Glomerular visceral epithelial cell (primary cell): Measurements from ENCODE around the gene RALGPS1.

Source experiments
- DNase-seq: peaks from one replicate; pipeline ENCODE4 v3.0.0-alpha.2; 2016; ENCODE audit errors: extremely low spot score

The RALGPS1 gene

GRCh38 chr9:127053057-127053821 is 138.7 kb downstream of the RALGPS1 start:
- DNase-seq: no peak

GRCh38 chr9:127053960-127054359 is 139.4 kb downstream of the RALGPS1 start:
- DNase-seq: no peak

DNA sequence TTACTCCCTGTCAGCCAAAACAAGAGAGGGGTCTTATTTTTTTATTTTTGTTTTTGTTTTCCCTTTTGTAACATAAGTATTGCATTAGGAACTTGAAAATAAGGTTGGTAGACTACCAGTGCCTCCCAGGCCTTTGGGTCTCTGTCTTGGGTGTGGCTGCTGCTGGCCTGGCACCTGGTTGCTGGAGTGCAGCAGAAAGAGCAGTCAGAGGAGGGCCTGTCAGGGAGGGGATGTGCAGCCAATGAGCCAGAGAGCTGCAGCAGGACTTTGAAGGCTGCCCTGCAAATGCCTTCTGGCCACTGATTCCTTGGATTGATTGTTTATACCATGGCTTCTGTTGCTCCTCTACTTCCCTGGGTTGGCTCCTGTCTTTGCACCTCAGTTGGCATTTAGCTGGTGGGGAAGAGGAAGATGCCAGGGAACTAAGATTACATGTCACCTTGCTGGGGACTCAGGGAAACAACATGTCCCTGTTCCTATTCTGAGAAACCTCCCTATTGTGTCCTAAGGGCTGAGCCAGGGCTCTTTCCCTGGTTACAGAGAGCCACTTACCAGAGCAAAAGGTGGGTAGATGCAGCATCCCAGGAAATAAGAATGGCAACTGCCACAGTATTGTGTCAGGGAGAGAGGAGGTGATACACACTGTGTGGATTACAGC is 141.3 kb downstream of the RALGPS1 start:
- no peak for DNase-seq

DNA sequence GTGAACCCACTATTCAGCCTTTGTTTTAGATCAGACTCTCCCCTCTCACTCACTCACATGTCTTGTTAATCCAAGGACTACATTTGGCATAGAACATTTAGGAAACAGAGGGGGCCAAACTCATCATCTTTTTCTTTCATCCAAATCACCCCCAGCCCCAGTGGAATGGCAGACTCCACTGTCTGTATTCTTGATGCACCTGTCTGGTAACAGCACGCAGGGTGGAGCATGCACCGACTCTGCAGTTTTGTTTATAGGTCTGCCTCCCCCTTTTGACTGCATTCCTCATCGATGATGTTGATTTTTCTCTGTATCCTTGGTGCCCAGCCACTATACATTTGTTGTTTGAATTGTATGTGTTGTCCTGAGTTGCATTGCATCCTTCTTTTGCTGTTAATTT is 141.9 kb downstream of the RALGPS1 start:
- no peak for DNase-seq

DNA sequence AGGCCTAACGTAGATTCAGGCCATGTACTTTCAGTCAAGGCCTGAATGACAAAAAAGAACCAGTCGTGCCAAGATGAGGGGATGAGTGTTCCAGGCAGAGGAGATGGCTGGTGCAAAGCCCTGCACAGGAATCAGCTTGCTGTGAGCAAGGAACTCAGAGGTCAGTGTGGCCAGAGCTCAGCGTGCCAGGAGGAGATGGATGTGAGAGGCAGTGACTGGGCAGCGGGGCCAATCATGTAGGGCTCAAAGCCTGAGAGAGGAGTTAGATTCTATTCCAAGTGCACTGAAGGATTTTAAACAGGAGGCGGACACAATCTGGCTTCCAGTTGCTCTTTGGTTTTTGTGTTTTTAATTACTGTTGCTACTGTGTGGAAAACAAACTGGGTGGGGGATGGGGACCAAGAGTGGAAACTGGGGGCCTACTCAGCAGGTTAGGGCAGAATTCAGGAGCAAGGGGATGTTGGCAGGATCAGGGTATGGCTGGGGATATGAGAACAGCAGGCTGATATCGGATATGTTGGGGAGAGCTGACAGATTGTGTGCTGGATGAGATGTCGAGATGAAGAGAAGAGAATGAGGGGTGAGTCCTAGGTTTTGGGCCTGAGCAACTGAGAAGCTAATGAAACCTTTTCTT is 143.5 kb downstream of the RALGPS1 start:
- DNase-seq: no peak

- no peak for DNase-seq
These were observed 144.1 kb downstream of the RALGPS1 start for GRCh38 chr9:127058645-127059021.

- DNase-seq: no peak
These were observed 144.4 kb downstream of the RALGPS1 start for GRCh38 chr9:127059030-127059429.

DNA sequence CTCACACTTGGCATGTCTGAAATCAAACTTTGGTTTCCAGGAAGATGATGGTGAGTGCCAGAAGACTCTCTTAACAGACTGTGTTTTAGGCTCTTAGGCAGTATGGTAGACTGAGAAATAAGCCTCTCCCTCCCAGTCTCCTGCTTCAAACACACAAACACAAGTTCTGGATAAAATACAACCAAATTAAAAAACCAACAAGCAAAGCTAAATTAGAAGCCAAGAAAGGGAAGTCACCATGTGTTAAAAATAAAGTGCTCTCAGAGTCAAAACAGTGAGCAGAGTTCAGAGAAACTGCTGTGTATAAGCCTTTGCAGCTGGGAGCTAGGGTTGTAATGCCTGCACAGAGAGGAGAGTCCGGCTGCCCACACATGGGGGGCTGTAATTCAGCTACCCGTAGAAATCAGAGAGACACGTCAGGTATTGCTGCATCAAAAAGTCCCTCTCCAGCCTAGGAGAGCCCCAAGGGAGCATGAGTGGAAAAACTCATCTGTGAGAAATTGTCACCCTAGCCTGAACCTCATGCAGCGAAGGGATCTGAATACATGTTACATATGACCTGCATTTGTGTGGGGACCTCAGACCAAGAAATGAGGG is 145.3 kb downstream of the RALGPS1 start:
- no peak for DNase-seq

GRCh38 chr9:127061411-127061810 is 146.8 kb downstream of the RALGPS1 start:
- no peak for DNase-seq

DNA sequence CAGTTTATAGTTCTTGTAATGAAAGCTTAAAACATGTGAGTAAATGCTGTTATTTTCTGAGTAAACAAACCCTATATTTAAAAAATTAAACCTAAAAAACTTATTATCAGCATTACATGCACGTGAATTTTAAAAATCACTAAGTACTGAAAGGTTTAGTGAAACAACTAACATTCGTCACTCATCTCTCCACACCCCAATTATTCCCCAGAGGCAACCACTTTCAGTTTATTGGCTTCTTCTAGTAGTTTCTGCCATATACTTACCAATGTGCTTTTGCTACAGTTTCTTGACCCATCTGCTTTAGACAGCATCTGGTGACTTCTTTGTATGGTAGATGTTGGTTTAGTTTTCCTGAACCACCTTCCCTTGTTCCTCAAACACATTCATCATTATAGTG is 149.8 kb downstream of the RALGPS1 start:
- DNase-seq: no peak

- DNase-seq: no peak
These were observed 151.0 kb downstream of the RALGPS1 start for GRCh38 chr9:127065592-127065991.

DNA sequence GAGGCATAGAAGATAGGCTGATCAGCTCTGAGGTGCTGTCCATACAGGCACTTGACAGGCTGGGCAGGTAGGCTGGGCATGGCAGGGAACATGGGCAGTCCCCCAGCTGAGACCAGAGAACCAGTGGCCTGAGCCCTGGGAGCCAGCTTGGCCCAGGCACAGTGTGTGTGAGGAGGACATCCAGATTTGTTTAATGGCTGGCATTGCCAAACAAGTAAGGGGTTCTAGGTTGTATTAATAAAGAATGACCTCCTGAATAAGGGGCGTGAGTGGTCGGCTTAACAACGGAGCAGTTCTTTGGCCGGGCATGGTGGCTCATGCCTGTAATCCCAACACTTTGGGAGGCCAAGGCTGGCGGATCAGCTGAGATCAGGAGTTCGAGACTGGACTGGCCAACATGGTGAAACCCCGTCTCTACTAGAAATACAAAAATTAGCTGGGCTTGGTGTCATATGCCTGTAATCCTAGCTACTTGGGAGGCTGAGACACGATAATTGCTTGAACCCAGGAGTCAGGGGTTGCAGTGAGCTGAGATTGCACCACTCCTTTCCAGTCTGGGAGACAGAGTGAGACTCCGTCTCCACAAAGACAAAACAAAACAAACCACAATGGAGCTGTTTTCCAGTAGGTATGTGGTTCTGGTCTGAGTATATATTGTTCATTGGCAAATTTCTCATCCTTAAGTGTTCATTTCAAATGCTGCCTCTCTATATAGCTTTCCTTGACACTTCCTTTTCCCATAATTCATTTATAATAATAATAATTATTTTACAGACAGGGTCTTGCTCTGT is 151.7 kb downstream of the RALGPS1 start:
- DNase-seq: no peak

GRCh38 chr9:127066851-127067136 is 152.2 kb downstream of the RALGPS1 start:
- DNase-seq: no peak

DNA sequence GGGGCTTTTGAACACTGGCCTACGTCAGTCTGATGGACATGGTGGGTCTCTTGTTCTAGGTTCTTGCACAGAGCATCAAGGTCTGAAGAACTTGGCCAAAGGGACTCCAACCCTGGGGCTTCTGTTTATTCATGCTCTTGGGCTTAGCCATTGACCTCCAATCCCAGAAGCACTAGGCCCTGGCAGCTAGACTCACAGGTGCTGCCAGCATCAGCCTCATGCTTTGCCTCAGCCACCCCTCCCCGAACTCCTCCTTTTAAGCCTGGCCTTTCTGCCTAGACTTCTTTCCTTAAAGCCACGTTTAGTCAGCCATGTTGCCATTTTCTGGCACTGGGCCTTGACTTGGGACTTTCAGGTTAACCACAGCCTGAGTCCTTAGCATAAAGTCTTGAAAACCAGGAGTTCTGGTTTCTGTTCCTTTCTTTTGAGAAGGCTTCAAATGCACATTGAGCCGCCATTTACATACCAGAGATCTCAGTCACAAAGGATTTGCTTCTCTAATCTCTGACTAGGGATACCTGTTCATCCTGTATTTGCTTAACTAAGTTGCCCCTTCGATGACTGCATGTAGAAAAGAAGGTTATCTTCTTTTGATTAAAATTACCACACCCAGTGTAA is 153.1 kb downstream of the RALGPS1 start:
- no peak for DNase-seq

GRCh38 chr9:127074561-127075548 is 160.3 kb downstream of the RALGPS1 start:
- DNase-seq: no peak

DNA sequence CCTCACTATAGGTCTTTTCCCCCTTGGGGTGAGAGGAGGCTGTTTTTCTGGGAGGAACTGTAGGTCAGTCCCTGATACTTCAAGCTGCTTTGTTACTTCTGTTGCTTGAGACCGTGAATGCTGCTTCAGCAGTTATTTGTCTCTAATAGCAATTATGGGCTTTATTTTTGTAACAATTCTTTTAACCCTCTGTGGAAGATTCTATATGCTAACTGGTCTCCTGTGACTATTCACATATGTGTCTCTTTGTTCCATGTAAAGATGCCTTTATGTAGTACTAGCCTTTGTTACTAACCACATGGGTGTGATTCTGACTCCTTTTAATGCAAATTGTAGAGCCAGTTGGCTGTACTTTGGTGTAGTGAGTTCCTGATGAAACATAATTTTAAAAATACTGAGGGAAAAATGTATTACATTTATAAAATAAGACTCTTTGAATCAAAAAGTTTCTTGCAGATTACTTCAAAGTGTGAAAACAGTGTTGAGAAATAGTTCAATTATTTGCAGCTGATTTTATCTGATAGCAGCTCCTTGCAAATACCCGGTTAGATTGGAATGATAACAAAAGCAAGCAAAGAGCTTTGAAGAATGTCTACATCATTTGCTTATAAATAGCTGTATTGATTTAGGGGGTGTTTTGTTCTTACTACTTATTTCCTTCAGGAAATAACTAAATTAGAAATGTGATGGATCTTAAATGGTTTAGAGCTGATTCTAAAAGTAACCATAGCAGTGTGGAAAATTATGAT is 161.2 kb downstream of the RALGPS1 start:
- no peak for DNase-seq

DNA sequence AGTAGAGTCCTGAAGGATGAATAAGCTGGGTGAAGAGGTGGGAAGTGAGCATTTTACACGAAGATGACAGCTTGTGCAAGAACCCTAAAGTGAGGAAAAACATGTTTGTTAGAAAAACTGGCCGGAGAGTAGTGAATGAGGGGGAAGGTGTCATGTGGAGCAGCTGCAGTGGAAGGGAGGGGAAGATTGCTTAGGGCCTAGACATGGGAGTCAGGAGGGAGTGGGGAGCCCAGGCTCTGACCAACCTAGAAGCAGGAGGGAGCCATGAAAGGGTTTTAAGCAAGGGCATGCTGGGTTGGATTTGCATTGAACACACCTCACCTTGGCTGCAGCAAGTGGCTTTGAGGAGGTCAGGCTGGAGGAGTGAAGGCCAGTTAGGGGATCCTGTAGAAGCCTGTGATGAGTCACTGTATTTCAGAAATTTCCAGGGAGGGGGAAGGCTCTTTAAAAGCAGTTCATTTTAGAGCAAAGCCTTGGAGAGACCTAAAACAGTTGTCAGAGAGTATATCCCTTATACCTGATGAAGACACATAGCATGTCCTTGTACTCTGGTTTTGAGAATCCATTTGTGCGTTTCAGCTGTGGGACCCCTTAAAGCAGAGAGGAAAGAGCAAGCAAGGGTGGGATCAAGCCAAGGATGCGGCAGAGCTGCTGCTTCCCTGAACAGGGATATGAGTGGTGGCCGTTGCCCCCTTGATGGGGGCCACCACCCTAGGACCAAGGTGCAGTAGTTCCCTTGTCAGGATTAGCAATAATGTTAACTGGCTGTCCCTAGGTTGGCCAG is 162.5 kb downstream of the RALGPS1 start:
- no peak for DNase-seq

DNA sequence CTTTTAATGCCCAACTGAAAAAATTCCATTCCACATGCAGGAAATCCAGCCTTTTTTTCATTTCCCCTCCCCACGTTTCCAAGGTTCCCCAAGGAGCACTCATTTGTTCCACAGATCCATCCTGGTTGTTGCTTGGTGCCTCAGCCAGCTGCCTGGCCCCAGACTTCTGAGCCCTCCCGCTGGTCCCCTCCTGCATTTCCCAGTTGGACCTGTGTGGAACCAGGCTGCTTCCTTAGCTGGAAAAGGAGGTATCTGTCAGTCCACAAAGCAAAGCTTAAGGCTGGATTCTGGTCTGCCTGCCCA is 163.0 kb downstream of the RALGPS1 start:
- DNase-seq: no peak

DNA sequence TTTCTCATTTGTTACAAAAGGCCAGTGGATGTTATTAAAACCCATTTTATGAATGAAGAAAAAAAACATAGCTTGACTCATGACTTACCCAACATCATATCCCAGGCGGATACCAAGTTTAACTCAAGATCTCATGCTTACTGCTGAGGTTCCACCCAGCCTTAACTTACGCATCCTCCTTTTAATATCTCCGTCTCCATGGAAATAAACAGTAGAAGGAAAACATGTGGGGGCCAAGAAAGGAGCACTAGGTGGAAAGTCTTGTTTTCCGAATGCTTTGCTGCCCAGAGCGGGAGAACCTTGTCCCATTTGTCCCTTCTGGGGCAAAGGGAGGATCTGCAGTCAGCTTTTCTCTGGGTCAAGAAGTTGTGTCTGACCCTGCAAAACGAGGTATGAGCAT is 163.8 kb downstream of the RALGPS1 start:
- no peak for DNase-seq
